HG02884 (cell line): Measurements from ENCODE around the gene CFAP99.
"Not testable (repeated sequence)": the region's sequence is repeated elsewhere in the genome, so short reads cannot be mapped to it uniquely, and the experiment has no call there.

ENCODE experiments used
- ATAC-seq: cut with Tn5 transposase; IDR thresholded peaks from one replicate; pipeline ENCODE4 v1.9.1; 2021; ENCODE audit warnings: mild to moderate bottlenecking, moderate library complexity; ENCODE audit not compliant: unreplicated experiment

Gene CFAP99

GRCh38 chr4:2465032-2465431, 46.3 kb downstream of the CFAP99 start:
- ATAC-seq: no peak

DNA sequence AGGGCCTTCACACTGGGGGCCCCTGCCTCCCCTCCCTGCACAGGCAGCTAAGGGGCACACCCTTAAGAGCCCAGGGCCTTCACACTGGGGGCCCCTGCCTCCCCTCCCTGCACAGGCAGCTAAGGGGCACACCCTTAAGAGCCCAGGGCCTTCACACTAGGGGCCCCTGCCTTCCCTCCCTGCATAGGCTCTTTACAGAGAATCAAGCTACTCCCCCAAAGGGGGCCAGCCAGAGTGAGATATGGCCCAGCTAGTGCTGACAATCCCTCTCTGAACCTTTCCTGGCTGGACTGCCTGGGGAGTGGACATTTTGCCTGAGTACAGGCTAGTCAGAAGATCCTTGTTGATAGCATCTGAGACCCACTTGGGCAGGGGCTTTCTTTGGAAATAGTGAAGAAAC, 46.8 kb downstream of the CFAP99 start:
- ATAC-seq: not testable (repeated sequence)

DNA sequence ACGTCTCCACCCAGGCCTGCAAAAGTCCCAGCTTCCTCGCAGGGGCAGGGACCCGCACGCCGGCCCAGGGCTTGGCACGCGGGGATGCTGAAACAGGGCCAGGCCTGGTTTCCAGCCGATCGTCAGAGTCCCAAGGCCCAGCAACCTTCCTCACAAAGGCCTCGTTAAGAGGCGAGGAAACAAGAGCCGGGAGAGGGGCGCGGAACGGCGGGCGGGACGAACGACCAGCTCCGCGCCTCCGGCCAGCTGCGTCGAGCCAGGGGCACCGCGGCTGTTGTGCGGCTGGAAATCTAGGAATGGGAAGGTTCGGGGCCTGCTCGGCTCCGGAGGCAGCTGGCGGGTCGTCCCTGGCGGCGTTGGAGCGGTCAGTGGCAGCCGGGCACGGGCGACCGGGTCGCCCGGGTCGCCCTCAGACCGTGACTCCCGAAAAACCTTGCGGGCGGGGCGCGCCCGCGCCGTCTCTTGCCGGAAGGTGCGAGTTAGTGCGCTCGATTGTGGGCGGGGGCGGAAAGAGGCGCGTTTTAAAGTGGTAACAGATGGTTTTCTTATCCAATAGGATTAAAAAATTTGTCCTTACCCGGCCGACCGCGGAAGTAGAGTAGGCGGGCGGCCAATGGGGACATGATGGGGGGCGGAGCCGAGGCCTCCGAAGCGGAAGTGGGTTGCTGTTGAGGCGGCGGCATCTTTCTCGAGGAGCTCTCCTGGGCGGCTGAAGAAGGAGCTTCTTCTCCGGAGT, 49.9 kb downstream of the CFAP99 start, which contains the start of gene RNF4:
Gene RNF4, plus strand, starts transcription at position 651 of the 736 bp plus-strand sequence. CDS start 21,388 bp downstream, outside the sequence.
- peak; percentile 73 for ATAC-seq

GRCh38 chr4:2469192-2469984, 50.6 kb downstream of the CFAP99 start:
- ATAC-seq: peak; percentile 47

GRCh38 chr4:2470791-2471190, 52.0 kb downstream of the CFAP99 start:
- no peak for ATAC-seq

DNA sequence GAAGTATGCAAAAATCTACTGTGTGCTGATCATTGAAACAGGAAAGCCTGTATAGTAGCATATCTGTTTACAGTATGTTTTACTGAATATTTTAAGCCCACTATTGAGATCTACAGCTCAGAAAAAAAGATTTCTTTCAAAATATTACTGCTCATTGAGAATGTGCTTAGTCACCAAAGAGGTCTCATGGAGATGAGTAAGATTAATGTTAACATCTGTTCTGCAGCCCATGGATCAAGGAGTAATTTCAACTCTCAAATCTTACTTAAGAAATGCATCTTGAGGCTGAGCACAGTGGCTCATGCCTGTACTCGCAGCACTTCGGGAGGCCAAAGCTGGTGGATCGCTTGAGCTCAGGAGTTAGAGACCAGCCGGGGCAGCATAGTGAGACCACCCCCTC, 53.4 kb downstream of the CFAP99 start:
- ATAC-seq: no peak

- no peak for ATAC-seq
Measured at GRCh38 chr4:2478229-2478628, 59.5 kb downstream of the CFAP99 start.

DNA sequence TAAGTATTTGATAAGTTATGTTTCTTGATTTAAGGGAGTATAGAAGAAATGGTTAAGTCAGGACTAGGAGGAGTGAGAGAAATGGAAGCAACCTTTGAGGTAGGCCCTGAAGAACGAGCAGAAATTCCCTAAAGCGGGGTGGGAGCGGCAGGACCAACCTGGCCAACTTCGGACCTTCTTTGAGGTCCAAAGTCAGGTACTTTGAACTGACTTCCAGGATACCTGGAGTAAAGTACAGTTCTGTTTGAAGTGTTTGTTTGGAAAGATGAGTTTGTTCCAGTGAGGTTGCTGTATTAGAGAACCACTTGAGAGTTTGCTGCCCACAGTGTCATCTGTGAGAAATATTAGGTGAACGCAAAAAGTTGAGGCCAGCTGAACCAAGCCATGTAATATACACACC, 61.9 kb downstream of the CFAP99 start:
- no peak for ATAC-seq

GRCh38 chr4:2482192-2482591, 63.4 kb downstream of the CFAP99 start:
- no peak for ATAC-seq

- ATAC-seq: no peak
Measured at GRCh38 chr4:2482693-2483092, 63.9 kb downstream of the CFAP99 start.

DNA sequence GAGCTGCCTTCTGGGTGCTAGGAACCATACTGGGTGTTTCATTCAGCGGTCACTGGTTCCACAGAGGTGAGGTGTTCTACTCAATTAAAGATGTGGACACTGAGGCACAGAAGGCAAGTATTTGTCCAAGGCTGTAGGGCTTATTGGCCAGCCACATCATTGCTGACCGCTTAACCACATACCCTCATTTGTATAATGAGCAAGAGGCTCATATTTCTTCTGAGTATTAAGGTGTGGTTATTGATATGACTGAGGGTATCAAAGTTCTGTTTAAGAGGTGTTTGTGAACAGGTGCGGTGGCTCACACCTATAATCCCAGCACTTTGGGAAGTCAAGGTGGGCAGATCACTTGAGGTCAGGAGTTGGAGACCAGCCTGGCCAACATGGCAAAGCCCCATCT, 64.5 kb downstream of the CFAP99 start:
- no peak for ATAC-seq

- no peak for ATAC-seq
Measured at GRCh38 chr4:2484185-2484584, 65.4 kb downstream of the CFAP99 start.

DNA sequence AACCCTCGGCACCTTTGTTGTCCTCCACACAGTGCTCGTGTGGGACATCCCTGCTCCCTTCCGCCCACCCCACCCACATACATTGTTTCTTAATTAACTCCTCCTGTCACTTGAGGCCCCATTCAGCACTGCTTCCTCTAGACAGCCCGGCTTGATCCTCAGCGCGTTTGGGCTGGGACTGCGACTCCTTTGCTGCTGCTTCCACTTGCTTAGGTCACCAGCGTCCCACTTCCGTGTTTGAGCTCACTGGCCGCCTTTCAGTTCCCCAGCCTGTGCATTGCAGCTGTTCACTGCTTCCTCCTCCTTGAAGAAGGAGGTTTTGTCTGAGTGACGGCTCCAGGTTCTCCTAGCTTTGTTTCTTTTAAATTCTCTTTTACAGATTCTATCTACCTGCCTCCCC, 66.2 kb downstream of the CFAP99 start:
- peak; percentile 50 for ATAC-seq

DNA sequence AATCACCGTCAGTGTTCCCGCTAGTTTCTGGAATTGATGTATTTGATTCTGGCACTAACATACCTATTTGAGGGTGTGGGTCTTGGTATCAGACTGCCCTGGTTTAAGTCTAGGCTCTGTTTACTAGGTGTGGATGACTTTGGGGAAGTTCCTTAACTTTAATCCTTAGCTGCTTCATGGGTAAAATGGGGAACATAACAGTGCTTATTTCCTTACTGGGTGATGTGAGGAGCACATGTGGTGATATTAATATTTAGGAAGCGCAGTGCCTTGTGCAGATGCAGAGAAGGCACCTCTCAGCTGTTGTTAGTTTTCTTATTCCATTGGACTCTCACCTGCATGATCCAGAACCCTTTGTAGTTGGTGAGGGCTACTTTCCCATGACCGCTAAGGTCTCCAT, 67.2 kb downstream of the CFAP99 start:
- no peak for ATAC-seq

GRCh38 chr4:2486981-2487380, 68.2 kb downstream of the CFAP99 start:
- ATAC-seq: no peak

DNA sequence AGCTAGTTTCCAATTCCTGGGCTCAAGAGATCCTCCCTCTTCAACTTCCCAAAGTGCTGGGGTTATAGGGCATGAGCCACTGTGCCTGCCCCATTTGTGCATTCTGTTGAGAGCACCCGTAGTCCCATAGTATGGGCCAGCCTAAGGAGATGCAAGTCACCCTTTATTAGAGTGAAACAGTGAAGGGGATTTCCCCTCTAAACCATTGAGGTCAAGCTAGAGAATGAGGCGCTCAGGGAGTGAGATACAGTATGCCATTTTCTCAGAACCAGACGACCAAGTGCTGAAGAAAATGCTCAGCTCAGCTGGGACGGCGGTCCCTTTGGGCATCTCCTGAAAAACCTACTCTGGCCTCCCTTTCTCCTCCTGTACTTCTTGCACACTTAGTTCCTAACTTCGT, 68.9 kb downstream of the CFAP99 start:
- ATAC-seq: peak; percentile 54

DNA sequence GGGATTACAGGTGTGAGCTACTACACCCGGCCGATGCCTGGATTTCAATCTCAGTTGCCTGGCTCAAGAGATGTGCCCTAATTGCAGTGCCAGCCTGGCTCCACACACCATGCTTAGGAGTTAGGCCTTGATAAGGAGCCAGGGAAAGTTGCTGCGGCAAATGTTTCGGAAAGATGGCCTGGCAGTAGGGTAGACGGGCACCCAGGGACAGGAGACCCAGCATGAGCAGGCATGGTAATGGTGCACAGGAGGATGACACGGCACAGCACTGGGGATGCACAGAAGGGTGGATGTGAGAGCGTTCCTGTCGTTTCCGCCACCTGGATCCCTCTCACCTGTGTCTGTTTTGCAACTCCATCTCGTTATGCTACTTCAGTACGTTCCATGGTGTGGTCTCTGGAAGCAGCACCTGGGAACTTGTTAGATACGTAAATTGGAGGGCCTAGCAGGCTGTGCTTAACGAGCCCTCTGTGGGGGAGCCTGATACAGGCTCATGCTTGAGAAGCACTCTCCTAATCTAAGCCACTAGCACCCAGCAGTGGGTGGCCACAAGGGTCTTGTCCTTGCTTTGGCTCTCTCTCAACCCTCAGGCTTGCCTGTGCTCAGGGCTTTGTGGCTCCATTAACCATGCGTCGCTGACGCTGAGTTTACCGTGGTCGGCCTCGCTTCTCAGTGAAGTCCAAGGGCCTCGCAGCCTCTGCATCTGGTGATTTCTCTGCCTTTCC, 70.5 kb downstream of the CFAP99 start:
- ATAC-seq: no peak

- ATAC-seq: no peak
Measured at GRCh38 chr4:2489841-2490552, 71.2 kb downstream of the CFAP99 start.

DNA sequence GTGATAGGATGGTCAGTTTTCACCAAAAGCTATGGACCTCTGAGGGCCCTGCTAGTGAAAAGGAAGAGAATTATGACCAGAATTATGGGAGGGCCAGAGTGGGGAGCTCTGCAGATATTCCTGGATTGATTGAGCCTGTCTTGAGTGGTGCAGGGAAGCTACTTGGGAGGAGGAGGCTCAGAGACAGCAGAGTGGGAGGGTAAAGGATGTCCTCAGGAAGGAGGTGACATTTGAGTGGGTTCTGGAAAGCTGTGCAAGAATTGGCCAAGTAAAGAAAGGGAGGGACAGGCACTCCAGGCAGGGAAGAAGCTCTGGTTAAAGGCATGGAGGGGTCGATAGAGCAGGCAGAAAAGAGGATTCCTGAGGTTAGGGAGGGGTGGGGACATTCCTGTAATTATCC, 74.2 kb downstream of the CFAP99 start:
- no peak for ATAC-seq

- ATAC-seq: no peak
Measured at GRCh38 chr4:2494992-2495391, 76.2 kb downstream of the CFAP99 start.

GRCh38 chr4:2497324-2497723, 78.6 kb downstream of the CFAP99 start:
- no peak for ATAC-seq
